ENCODE measurements around the gene HSPA6.
"Not testable (repeated sequence)": the region's sequence is repeated elsewhere in the genome, so short reads cannot be mapped to it uniquely, and the experiment has no call there.

Gene HSPA6

DNA sequence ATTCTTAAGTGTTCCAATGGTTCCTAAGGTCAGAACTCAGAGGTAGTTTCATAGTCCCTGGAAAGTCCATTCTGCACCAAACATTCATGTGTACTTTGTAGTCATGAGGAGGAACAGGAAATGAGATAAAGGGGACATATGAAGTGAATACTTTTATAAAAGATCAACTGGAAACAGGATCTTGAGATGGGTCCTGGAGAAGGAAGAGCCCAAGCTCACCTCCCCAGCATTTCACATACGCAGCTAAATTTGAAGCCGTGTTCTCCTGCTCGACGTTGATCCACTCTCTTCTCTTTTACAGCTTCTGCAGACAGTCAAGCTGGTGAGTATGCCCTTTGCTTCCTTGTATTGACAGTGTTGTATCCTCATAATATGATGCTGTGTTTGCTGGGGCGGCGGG, 18.7 kb upstream of the HSPA6 start:
- DNase-seq, result no peak

DNA sequence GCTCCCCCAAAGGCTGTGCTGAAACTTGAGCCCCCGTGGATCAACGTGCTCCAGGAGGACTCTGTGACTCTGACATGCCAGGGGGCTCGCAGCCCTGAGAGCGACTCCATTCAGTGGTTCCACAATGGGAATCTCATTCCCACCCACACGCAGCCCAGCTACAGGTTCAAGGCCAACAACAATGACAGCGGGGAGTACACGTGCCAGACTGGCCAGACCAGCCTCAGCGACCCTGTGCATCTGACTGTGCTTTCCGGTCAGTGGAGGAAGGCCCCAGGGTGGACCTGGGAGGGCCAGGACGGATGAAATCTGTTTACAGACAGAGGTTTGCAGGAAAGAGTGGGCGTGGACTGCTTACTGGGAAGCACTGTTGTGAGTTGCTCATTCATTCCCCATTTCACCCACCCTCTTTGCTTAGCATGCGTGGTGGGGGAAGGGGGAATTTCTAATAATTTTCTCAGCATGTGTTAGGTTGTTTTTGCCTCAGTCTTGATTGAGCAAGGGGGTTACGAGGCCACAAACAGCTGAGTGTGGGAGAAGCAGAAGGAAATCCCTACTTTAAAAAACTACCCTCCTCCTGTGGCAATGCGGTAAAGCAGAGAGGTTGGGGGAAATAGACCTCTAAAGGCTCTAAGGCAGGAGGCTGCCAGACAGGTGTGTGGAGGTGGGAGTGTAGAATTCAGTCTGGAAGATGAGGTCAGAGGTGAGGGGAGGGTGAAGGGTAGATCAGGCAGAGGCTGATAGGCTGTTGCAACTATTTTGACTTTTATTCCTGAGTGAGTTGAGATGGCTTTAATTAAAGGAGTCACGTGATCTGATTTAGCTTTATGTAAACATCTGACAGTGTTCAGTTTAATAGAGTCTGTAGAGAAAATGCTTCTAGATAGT, 17.8 kb upstream of the HSPA6 start:
- DNase-seq, result no peak

DNA sequence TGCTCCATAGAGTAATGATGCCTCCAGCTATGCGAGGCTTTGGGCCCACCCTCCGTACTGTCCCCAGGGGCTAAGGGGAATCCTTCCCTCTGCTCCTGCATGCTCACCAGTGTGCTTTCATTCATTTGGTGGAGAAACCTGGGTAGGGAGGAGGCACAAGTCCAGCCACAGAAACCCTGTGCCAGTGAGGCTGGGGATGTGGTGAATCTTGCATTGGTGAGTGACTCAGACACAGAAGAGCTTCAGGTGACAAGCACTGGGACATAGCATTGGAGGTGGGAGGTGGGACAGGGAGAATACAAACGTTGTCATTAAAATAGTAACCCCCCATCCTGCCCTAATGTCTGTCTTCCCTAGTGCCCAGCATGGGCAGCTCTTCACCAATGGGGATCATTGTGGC, 13.9 kb upstream of the HSPA6 start:
- DNase-seq, result no peak

DNA sequence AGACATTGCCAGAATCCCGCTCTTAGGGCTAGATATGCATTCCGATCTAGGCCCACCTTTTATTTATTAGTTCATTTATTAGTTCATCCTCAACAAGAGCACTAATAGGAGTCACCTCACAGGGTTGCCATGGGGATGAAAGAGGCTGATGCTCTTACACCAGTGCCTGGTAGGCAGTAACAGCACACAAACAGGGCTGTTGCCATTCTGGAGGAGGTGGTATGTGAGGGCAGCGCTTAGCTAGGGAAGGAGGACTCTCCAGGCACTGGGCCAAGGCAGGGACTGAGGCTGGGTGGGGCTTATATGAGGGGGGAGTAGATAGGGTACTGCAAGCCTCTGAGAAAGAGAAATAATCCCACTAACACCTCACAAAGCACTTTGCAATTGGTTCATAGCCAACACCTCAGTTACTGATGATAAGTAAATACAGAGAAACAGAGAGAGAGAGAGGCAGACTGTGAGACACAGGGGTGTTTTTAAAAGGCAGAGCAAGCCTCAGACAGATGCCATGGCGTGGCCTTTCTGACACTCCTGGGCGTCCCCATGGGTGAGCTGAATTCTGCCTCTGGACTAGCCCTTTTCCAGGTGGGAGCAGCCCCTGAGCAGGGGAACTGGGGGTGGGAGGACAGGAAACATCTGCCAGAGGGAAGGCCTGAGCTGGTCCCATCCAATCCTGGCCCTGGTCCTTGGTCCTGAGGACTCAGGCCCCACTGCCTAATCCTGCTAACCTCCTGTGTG, 13.2 kb upstream of the HSPA6 start:
- DNase-seq, result no peak

DNA sequence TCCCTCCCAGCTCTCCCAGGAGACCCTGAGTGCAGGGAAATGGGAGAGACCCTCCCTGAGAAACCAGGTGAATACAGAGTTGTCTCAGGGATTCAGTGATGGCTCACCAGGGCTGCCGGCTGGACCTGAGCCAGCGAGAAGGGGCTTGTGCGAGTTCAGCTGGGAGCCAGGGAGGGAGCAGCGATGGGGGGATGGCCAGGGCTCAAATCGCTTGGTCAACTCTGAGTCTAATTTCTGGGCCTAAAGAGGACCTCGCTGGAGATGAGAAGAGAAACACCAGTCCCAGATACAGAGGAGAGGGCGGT, 12.6 kb upstream of the HSPA6 start:
- no peak for DNase-seq

DNA sequence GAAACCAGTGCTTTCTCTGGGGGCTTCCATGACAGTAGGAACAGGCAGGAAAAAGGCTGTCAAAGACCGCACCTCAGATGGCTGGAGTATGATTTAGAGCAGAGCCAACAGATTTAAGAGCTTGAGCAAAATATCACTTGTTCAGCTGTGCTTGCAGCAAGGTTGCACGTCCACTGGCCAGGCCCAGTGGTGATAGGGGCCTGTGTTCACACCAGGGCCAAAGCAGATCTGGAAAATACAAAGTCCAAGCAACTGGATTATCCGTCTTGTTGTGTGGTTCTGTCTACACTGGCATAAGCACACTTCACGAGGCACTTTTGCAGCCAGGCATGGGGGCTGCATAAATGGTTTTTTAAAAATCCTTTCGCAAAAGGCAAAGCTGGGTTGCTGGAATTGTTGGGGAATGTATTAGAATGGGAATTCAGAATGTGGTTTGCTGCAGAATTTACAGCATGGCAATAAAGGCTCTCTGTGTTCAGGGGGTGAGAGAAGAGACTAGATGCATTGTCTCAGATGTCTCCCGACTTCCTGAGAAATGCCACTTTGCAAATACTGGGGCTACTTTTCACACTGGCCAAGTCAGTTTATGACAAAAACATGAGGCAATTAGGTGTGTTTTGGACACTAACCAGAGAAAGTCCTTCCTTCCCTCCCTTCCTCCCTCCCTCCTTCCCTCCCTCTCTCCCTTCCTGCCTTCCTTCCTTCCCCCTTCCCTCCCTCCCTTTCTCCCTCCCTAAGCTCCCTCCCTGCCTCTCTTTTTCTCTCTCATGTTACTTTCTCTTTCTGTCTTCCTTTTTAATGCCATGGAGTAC, 11.5 kb upstream of the HSPA6 start:
- not testable (repeated sequence) for DNase-seq

DNA sequence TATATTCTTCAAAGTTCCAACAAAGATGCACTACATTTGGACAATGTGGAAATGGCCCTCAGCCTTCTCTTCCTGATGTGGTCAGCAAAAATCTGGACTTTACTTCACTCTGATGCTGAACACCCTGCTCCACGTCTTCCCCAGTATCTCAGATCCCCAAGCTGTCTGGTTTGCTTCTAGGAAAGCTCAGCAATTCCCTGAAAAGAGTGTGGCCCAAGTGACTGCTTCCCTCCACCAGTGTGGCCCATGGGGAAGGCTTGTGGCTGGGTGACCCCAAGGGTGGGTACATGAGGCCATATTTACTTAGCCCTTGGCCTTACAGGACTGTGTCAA, 10.9 kb upstream of the HSPA6 start:
- DNase-seq, result not testable (repeated sequence)

DNA sequence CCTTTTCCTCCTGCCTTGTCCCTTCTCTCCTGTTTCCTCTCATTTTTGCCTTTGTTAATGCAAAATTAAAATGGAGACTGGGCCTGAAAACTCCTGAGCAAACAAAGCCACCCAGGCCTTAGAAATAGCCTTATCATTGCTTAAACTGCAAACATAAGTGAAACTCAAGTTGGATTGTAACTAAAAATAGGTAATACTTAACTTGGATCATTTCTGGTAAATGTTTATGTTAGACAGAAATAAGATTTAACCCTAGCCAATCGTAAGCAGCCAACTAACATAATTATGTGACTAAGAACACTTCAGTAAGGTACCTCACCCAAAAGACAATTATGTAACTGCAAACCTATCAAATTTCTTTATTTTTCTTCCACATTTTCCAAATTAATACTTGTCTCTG, 10.4 kb upstream of the HSPA6 start:
- DNase-seq, result not testable (repeated sequence)

DNA sequence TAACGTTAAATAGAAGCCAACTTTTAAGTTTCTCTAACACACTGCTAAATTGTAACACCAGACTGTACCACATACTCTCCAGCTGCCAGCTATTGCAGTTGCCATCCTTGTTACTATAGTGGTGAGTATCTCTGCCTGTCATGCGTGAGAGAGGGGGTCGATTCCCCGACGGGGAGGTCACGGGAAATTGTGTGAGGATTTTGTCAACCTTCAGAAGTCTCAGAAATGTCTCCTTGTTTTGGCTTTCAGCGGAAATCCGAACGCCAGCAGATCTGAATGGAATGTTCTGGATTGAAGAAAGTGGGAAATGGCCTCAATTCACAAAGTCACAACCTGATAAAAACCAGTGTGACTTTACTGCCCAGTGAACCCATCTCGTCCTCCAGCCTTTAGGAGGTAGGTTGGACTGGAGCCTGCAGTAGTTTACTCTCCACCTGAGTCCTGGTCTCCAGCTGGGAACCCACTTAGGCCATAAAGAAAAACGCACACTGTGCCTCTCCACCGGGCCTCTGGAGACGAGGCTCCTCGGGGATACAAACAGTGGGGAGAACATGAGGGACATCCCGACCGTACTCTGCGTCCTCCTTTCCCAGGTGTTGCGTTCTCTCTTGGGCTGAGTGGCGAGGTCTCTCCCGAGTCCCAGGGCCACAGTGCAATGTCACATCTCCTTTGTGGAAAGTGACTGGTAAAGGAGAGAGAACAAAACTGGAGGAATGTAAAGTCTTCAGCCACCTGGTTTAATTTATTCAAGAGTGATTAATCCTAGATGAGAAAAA, 1.1 kb upstream of the HSPA6 start:
- not testable (repeated sequence) for DNase-seq

DNA sequence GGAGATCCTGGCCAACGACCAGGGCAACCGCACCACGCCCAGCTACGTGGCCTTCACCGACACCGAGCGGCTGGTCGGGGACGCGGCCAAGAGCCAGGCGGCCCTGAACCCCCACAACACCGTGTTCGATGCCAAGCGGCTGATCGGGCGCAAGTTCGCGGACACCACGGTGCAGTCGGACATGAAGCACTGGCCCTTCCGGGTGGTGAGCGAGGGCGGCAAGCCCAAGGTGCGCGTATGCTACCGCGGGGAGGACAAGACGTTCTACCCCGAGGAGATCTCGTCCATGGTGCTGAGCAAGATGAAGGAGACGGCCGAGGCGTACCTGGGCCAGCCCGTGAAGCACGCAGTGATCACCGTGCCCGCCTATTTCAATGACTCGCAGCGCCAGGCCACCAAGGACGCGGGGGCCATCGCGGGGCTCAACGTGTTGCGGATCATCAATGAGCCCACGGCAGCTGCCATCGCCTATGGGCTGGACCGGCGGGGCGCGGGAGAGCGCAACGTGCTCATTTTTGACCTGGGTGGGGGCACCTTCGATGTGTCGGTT, 477 bp downstream of the HSPA6 start:
- not testable (repeated sequence) for DNase-seq

DNA sequence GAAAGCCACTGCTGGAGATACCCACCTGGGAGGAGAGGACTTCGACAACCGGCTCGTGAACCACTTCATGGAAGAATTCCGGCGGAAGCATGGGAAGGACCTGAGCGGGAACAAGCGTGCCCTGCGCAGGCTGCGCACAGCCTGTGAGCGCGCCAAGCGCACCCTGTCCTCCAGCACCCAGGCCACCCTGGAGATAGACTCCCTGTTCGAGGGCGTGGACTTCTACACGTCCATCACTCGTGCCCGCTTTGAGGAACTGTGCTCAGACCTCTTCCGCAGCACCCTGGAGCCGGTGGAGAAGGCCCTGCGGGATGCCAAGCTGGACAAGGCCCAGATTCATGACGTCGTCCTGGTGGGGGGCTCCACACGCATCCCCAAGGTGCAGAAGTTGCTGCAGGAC, 981 bp downstream of the HSPA6 start:
- DNase-seq, result not testable (repeated sequence)

DNA sequence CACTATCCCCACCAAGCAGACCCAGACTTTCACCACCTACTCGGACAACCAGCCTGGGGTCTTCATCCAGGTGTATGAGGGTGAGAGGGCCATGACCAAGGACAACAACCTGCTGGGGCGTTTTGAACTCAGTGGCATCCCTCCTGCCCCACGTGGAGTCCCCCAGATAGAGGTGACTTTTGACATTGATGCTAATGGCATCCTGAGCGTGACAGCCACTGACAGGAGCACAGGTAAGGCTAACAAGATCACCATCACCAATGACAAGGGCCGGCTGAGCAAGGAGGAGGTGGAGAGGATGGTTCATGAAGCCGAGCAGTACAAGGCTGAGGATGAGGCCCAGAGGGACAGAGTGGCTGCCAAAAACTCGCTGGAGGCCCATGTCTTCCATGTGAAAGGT, 1.6 kb downstream of the HSPA6 start:
- not testable (repeated sequence) for DNase-seq

DNA sequence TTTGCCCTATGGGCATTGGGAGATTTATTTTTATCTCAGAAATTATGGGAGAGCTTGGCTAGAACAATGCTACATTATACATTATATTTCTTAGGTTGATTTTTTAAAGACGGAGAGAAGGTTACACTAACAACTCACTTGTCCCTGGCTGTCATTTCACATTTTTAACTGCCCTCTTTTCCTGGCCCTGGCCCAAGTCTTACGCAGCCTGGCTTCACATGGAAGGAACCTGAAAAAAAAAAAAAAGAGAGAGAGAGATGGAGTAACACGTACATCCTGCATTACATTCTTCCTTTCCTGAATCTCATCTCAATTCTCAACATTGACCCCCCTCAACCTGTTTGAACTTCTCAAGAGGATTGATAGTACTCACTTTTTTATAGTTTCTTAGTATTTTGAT, 4.2 kb downstream of the HSPA6 start:
- DNase-seq, result not testable (repeated sequence)

DNA sequence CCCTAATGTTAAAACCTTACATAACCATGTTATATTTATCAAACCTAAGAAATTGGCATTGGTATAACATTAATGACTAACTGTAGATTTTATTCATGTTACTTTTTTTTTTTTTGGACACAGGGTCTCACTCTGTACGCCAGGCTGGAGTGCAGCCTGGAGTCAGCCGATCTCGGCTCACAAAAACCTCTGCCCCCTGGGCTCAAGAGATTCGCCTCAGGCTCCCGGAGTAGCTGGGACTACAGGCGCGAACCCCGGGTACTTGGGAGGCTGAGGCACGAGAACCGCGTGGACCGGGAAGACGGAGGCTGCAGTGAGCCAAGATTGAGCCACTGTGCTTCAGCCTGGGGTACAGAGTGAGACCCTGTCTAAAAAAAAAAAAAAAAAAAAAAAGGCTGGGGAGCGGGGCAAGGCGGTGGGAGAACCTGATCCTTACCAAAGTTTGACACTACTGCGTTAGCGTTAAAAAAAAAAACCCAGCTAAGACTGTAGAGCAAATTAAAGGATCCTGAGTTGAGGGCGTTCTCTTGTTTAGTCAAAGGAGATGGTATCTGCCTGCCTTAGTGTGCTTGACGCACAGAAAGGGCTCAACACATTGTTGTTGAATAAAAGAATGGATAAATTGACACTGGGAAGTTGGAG, 5.2 kb downstream of the HSPA6 start:
- DNase-seq, result not testable (repeated sequence)

DNA sequence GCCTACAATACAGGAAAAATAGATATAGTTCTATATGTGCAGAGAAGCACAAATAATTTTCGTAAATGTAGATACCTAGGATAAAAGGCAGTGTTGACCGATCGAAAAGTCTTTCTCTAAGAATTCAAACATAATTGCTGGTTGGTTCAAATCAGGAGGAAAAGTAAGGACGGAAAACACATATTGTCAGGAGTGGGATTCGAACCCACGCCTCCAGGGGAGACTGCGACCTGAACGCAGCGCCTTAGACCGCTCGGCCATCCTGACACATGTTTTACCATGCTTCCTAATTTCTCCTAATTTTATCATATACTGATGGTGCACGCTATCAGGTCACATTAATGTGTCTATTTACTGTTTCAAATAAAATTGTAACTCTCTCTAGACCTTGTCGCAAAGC, 5.8 kb downstream of the HSPA6 start:
- not testable (repeated sequence) for DNase-seq

DNA sequence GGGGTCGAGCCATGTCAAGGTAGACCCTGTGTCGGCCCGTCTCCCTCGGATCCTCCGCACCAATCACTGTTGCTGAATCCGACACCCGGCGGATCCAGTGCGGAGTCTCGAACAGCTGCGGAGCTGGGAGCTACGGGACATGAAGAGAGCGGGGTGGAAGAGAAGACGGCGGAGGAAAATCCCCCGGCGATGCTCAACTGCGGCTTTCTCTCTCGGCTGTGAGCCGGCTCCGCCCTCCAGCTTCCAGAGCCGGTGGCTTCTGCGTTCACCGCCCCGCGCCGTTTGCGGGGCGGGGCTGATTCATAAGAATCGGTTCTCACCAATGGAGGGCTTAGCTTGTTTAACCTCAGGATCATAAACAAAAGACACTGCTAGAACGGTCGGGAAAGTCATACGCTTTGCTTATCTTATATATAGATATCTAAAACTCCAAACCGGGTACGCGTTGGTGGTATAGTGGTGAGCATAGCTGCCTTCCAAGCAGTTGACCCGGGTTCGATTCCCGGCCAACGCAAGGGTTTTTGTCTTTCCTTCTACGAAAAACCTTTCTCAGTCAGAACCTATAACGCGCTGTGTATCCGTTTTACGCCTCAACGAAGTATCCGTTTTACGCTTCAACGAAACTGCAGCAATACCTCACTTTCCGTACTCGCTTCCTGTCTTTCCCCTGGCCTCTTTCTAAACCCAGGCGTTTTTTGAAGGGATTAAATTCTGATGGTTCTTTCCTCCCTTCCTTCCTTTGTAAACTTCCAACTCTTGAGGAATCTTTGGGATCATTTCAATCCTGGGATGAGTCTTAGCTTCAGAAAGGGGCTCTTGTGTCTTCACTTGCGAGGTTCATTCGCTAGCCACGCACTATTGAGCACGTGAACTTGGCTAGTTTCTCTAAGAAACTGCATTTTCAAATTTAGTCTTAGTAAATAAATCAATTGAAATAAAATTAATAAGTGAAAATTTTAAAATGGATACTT, 6.6 kb downstream of the HSPA6 start:
- DNase-seq, result not testable (repeated sequence)

DNA sequence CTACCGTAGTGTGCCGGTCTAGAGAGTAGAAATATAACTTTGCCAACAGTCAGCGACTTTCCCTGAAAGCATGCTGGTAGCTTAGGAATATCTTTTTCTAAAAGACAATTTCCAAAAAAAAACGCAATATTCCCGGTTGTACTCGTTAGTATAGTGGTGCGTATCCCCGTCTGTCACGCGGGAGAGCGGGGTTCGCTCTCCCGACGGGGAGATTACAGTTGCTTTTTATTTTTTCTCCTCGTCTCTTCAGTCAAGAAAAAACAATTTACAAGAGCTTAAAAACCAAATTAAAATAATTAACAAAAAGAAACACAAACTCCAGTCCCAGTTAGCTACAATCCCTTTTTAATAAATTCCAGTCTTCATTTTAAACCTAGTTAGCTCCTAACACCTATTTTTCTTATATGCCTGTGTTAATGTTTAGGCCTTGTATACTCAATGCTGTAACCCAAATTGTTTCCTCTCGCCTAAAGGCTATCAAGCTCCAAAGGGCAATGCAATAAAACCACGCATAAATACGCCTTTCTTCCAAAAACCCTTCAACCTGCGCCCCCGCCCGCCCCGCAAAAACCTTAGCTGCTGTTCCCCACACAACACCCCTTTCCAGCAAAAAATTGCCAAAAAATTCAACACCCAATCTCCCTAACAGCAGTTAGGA, 7.8 kb downstream of the HSPA6 start:
- no peak for DNase-seq

DNA sequence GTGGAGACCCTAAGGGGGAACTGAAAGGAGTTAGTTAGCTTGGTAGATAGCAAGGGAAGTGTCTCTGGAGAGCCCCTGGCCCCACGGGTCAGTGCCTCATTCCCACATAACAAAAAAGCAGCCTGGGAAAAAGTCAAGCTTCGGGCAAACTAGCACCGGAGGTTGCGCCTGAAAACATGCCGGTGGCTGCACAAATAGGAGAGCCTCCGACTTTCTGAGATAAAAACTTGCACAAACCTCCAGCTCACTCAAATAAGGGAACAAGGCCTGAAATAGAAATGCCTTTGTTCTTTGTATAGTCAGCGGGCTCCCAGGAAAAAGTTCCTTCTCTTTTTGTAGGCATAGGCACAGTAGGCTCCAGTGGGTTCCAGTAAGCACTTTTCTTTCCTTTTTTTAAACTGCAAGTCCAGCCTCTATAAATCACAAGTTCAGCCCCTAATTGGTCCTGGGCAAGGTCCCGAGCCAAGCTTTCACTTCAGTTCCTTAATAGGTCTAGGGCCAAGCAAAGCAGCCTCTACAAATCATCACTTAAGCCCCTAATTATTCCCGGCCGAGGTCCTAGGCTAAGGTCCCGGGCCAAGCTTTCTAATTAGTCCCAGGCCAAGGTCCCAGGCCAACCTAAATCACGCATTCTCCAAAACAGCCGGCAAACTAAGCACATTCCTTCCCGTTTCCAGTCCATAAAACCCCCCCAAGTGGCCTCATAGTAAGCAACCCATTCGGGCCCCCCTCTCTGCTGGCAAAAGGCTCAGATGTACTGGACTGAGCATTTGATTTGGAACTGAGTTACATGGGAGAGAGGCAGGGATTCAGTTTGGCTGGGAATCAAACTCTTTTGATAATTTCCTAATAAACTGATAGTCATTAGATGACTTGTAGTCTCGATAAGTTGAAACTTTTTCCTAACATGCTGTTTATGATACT, 8.6 kb downstream of the HSPA6 start:
- not testable (repeated sequence) for DNase-seq

DNA sequence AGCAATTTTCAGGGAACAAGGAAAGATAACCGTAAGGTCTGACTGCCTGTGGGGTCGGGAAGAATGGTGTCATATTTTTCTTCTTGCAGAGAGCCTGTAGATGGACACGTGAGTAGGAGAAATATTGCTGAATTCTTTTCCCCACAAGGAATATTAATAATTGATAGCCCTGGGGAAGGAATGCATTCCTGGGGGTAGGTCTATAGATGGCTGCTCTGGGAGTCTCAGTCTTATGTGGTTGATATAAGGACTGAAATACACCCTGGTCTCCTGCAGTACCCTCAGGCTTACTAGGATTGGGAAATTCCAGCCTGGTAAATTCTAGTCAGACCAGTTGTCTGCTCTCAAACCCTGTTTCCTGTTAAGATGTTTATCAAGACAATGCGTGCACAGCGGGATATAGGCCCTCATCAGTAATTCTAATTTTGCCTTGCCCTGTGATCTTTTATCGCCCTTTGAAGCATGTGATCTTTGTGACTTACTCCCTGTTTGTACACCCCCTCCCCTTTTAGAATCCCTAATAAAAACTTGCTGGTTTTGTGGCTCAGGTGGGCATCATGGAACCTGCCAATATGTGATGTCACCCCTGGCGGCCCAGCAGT, 12.8 kb downstream of the HSPA6 start:
- not testable (repeated sequence) for DNase-seq

Measured in NCI-H1694 (cell line).